ENCODE data around the gene ZBTB20. TPM values are rescaled to one million over a fixed set of nuclear protein-coding genes. Genes with fewer than 3 reads are reported as not detected.

The ZBTB20 gene
- total RNA-seq, 1 experiment from 2014 or later, result 10.7 TPM

DNA sequence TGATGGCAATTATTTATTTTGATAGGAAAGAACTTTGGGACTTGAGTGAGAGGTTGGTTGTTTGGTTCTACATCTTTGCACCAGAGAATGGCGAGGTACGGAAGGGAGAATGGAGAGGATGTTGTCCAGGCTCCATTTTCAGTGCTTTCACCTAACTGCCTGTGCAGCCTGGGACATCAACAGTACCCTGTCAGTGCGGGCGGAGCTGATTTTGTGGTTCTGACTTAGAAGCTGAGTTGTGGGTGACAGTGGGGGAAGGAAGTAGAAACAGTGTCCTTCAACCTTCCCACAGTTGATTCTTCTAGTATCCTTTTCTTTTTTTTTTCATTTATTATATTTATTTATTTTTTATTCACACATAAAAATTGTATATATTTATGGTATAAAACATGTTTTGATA, 757.9 kb downstream of the ZBTB20 start:
- ChIA-PET POLR2A (no interaction called here), CTCF (interaction anchor here (0.8 to 1.2 kb wide), 3 partner anchors 10 to 59 kb away, joined by 3 to 4 read pairs (median 4); no protein-coding TSS in a partner anchor)
- BruUV-seq (replicated peaks), result no TSS peak
- intact Hi-C loops (cut with micrococcal nuclease), result loop anchor here (10.0 kb wide), 1 partner anchor 136 kb away; no protein-coding TSS in a partner anchor
- DNase-seq (ENCODE audit: unreplicated experiment), result no peak
- no peaks in the 10 kb centered on the region for H3K9me3 Mint-ChIP-seq (ENCODE audit: unreplicated experiment)
- H3K4me1 Mint-ChIP-seq (ENCODE audit: insufficient read depth, unreplicated experiment), result peaks cover 6% of the 10 kb centered on the region
- no peak overlapping the region for H3K27ac Mint-ChIP-seq (ENCODE audit: low read depth, unreplicated experiment)
- peaks cover 10% of the 10 kb centered on the region for H3K36me3 Mint-ChIP-seq (ENCODE audit: insufficient read depth, unreplicated experiment)
- no peak overlapping the region for H3K4me3 Mint-ChIP-seq (ENCODE audit: unreplicated experiment)
- TF ChIP-seq, protein P1, sequence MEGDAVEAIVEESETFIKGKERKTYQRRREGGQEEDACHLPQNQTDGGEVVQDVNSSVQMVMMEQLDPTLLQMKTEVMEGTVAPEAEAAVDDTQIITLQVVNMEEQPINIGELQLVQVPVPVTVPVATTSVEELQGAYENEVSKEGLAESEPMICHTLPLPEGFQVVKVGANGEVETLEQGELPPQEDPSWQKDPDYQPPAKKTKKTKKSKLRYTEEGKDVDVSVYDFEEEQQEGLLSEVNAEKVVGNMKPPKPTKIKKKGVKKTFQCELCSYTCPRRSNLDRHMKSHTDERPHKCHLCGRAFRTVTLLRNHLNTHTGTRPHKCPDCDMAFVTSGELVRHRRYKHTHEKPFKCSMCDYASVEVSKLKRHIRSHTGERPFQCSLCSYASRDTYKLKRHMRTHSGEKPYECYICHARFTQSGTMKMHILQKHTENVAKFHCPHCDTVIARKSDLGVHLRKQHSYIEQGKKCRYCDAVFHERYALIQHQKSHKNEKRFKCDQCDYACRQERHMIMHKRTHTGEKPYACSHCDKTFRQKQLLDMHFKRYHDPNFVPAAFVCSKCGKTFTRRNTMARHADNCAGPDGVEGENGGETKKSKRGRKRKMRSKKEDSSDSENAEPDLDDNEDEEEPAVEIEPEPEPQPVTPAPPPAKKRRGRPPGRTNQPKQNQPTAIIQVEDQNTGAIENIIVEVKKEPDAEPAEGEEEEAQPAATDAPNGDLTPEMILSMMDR (IDR thresholded peaks at IDR 0.05; ENCODE audit: unreplicated experiment), result no peak
- H3K27me3 Mint-ChIP-seq (ENCODE audit: insufficient read depth, unreplicated experiment), result no peaks in the 10 kb centered on the region

DNA sequence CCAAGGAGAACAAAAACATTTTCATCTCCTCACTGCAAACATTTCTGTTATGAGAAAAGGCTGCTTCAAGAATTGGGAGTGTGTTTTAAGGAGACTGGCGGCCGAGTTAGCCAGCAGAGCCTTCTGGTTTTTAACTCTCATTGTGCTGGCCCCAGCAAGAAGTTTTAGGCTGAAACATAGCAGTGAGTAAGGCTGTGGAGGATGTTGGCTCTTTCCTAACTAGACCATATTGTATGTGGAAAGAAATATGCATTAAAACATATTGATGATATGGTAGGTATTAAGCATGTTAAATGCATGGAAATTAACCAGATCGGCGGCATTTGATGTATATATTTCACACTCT, 762.6 kb downstream of the ZBTB20 start:
- BruUV-seq (replicated peaks), result no TSS peak
- H3K27ac Mint-ChIP-seq (ENCODE audit: low read depth, unreplicated experiment), result no peak overlapping the region
- H3K27me3 Mint-ChIP-seq (ENCODE audit: insufficient read depth, unreplicated experiment), result no peaks in the 10 kb centered on the region
- ChIA-PET POLR2A (interaction anchor here (0.7 kb wide), 1 partner anchor 309 kb away, joined by 3 read pairs; no protein-coding TSS in a partner anchor), CTCF (interaction anchor here (0.6 to 4.7 kb wide), 52 partner anchors 10 to 1486 kb away, joined by 3 to 65 read pairs (median 4); partner anchors contain the start of gene ZBTB20)
- no peaks in the 10 kb centered on the region for H3K4me1 Mint-ChIP-seq (ENCODE audit: insufficient read depth, unreplicated experiment)
- TF ChIP-seq, protein P1 (IDR thresholded peaks at IDR 0.05; ENCODE audit: unreplicated experiment), result no peak
- no peak for DNase-seq (ENCODE audit: unreplicated experiment)
- H3K36me3 Mint-ChIP-seq (ENCODE audit: insufficient read depth, unreplicated experiment), result peaks cover 15% of the 10 kb centered on the region
- intact Hi-C loops (cut with micrococcal nuclease), result loop anchor here (5.0 to 10.0 kb wide), 3 partner anchors 140 to 783 kb away; no protein-coding TSS in a partner anchor
- H3K9me3 Mint-ChIP-seq (ENCODE audit: unreplicated experiment), result no peaks in the 10 kb centered on the region
- H3K4me3 Mint-ChIP-seq (ENCODE audit: unreplicated experiment), result peak overlapping the region; percentile 53

DNA sequence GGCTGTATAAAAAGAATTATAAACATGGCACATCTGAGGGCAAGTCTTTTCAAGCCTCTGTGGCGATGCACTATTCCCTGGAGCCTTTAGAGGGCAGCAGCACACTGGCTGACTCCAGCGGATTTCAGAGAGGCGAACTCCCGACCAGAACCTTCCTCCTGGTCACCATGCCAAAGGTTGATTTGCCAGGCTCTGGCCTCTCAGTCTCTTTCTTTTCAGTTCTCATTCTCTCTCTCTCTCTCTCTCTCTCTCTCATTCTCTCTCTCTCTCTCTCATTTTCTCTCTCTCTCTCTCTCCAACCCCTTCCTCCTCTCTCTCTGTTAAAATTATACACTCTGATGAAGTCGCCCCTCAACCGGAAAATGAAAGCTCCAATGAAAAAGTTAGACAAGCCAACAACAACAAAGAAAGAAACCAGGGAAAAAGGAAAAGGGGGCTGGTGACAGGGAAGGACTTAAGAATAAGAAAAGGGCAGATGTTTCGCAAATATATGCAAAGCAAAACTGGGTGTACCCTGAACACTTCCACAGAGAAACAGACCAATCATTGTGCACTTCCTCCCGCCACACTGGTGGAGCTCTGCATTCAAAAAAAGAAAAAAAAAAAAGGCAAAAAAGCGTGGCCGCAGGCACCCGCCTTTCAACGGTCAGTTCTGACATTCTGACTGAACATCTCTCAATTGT, 763.1 kb downstream of the ZBTB20 start:
- intact Hi-C loops (cut with micrococcal nuclease), result loop anchor here (1.0 to 10.0 kb wide), 5 partner anchors 34 to 783 kb away; no protein-coding TSS in a partner anchor
- peak overlapping the region; percentile 53 for H3K4me3 Mint-ChIP-seq (ENCODE audit: unreplicated experiment)
- H3K9me3 Mint-ChIP-seq (ENCODE audit: unreplicated experiment), result no peaks in the 10 kb centered on the region
- TF ChIP-seq, protein P1 (IDR thresholded peaks at IDR 0.05; ENCODE audit: unreplicated experiment), result peak; percentile 95
- no peak overlapping the region for H3K27ac Mint-ChIP-seq (ENCODE audit: low read depth, unreplicated experiment)
- no TSS peak for BruUV-seq (replicated peaks)
- H3K36me3 Mint-ChIP-seq (ENCODE audit: insufficient read depth, unreplicated experiment), result peaks cover 20% of the 10 kb centered on the region
- H3K27me3 Mint-ChIP-seq (ENCODE audit: insufficient read depth, unreplicated experiment), result no peaks in the 10 kb centered on the region
- peak; percentile 76 for DNase-seq (ENCODE audit: unreplicated experiment)
- no peaks in the 10 kb centered on the region for H3K4me1 Mint-ChIP-seq (ENCODE audit: insufficient read depth, unreplicated experiment)
- ChIA-PET CTCF (interaction anchor here (0.5 to 4.7 kb wide), 60 partner anchors 8 to 1486 kb away, joined by 3 to 65 read pairs (median 4); partner anchors contain the start of gene ZBTB20), POLR2A (interaction anchor here (0.8 kb wide), 1 partner anchor 717 kb away, joined by 3 read pairs; no protein-coding TSS in a partner anchor)

DNA sequence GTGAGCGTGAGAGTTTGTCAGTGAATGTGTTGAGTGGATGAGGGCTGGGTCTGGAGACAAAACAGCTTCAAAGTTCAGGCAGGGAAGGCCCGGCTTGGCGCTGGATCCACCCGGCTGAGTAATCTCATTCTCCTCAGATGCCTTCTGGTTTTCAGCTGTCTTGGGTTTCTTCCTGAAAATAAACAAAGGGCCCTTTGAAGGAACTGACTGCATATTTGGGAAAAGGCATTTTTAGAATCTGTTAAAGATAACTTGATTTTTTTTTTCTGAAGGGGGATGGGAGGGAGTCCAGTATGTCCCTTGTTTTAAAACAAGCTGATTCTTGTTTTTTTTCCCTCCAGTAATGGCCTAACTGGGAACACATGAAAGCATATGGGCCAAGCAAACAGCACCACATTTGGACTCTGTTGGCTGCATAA, 766.8 kb downstream of the ZBTB20 start:
- no TSS peak for BruUV-seq (replicated peaks)
- CTCF ChIA-PET, result interaction anchor here (0.7 to 1.7 kb wide), 7 partner anchors 16 to 1440 kb away, joined by 3 to 11 read pairs (median 3); no protein-coding TSS in a partner anchor

More for the DNA sequence above, 766.8 kb downstream of the ZBTB20 start:
- TF ChIP-seq, protein P1 (IDR thresholded peaks at IDR 0.05; ENCODE audit: unreplicated experiment), result no peak
- Mint-ChIP-seq H3K27ac (ENCODE audit: low read depth, unreplicated experiment) (no peak overlapping the region), H3K9me3 (ENCODE audit: unreplicated experiment) (no peaks in the 10 kb centered on the region), H3K4me3 (ENCODE audit: unreplicated experiment) (no peak overlapping the region), H3K36me3 (ENCODE audit: insufficient read depth, unreplicated experiment) (peaks cover 11% of the 10 kb centered on the region), H3K27me3 (ENCODE audit: insufficient read depth, unreplicated experiment) (no peaks in the 10 kb centered on the region), H3K4me1 (ENCODE audit: insufficient read depth, unreplicated experiment) (peaks cover 5% of the 10 kb centered on the region)
- intact Hi-C loops (cut with micrococcal nuclease), result loop anchor here (5.0 to 10.0 kb wide), 3 partner anchors 145 to 787 kb away; no protein-coding TSS in a partner anchor
- POLR2A ChIA-PET, result interaction anchor here (0.6 to 0.8 kb wide), 2 partner anchors 21 to 182 kb away, joined by 3 to 4 read pairs; no protein-coding TSS in a partner anchor
- no peak for DNase-seq (ENCODE audit: unreplicated experiment)

All from MCF 10A (cell line).